Chondrocyte (in vitro differentiated cells): ENCODE measurements around the gene ANO3. TPM values are rescaled to one million over a fixed set of nuclear protein-coding genes. Genes with fewer than 3 reads are reported as not detected.

Source experiments
- DNase-seq: peaks from one replicate; pipeline ENCODE4 v3.0.0; 2021; ENCODE audit warnings: mixed read lengths, low spot score
- H3K27ac Mint-ChIP-seq: one replicate; pipeline ENCODE4 v1.8.0; 2021; ENCODE audit warnings: mild to moderate bottlenecking, moderate library complexity, mixed read lengths; ENCODE audit not compliant: unreplicated experiment
- H3K27me3 Mint-ChIP-seq: 2 replicates; pipeline ENCODE4 v1.8.0; 2021; ENCODE audit warnings: low read depth, mixed read lengths
- H3K36me3 Mint-ChIP-seq: 2 replicates; pipeline ENCODE4 v1.8.0; 2021; ENCODE audit warnings: low read depth, mixed read lengths
- H3K4me1 Mint-ChIP-seq: 2 replicates; pipeline ENCODE4 v1.8.0; 2021; ENCODE audit warnings: low read depth, mild to moderate bottlenecking, mixed read lengths
- H3K4me3 Mint-ChIP-seq: one replicate; pipeline ENCODE4 v1.8.0; 2021; ENCODE audit warnings: mild to moderate bottlenecking, moderate library complexity, mixed read lengths; ENCODE audit not compliant: unreplicated experiment
- H3K9me3 Mint-ChIP-seq: 2 replicates; pipeline ENCODE4 v1.8.0; 2021; ENCODE audit warnings: low read depth, mixed read lengths
- CTCF ChIP-seq: fragments of 200-600 bp; sonication (generic); IDR thresholded peaks from 2 replicates; pipeline ENCODE4 v1.5.0; 2021; ENCODE audit warnings: antibody characterized with exemption, mild to moderate bottlenecking, moderate library complexity
- total RNA-seq: library from RNA; stranded (reverse); gene quantifications from 3 replicates; pipeline ENCODE4 v1.2.1, GENCODE V29; 2021

ANO3 gene
- total RNA-seq, 1 donor from 2014 or later = 0.07 TPM

GRCh38 chr11:26477396-26477795 is 145.5 kb downstream of the ANO3 start:
- Mint-ChIP-seq H3K4me1 (no peaks in the 10 kb centered on the region), H3K4me3 (no peak overlapping the region), H3K27me3 (peaks cover 2% of the 10 kb centered on the region), H3K36me3 (no peaks in the 10 kb centered on the region), H3K27ac (no peak overlapping the region), H3K9me3 (no peaks in the 10 kb centered on the region)
- no peak for TF ChIP-seq CTCF
- DNase-seq = no peak

GRCh38 chr11:26478710-26479109 is 146.8 kb downstream of the ANO3 start:
- H3K4me1 Mint-ChIP-seq = no peaks in the 10 kb centered on the region
- no peaks in the 10 kb centered on the region for H3K36me3 Mint-ChIP-seq
- H3K27me3 Mint-ChIP-seq = peaks cover 2% of the 10 kb centered on the region
- no peak overlapping the region for H3K27ac Mint-ChIP-seq
- no peak for DNase-seq
- TF ChIP-seq CTCF = no peak
- H3K9me3 Mint-ChIP-seq = peaks cover 4% of the 10 kb centered on the region
- H3K4me3 Mint-ChIP-seq = no peak overlapping the region

- Mint-ChIP-seq H3K36me3 (no peaks in the 10 kb centered on the region), H3K27me3 (peaks cover 2% of the 10 kb centered on the region), H3K9me3 (peaks cover 9% of the 10 kb centered on the region), H3K4me1 (no peaks in the 10 kb centered on the region), H3K4me3 (no peak overlapping the region), H3K27ac (no peak overlapping the region)
- DNase-seq = no peak
- TF ChIP-seq CTCF = no peak
Observed at GRCh38 chr11:26480041-26480440, 148.1 kb downstream of the ANO3 start.

- peaks cover 15% of the 10 kb centered on the region for H3K9me3 Mint-ChIP-seq
- no peak overlapping the region for H3K4me3 Mint-ChIP-seq
- no peaks in the 10 kb centered on the region for H3K4me1 Mint-ChIP-seq
- no peak overlapping the region for H3K27ac Mint-ChIP-seq
- no peaks in the 10 kb centered on the region for H3K36me3 Mint-ChIP-seq
- peaks cover 2% of the 10 kb centered on the region for H3K27me3 Mint-ChIP-seq
- TF ChIP-seq CTCF = no peak
- DNase-seq = no peak
Observed at GRCh38 chr11:26483108-26483507, 151.2 kb downstream of the ANO3 start.

- H3K4me1 Mint-ChIP-seq = no peaks in the 10 kb centered on the region
- DNase-seq = no peak
- H3K27me3 Mint-ChIP-seq = peaks cover under 1% of the 10 kb centered on the region
Observed at GRCh38 chr11:26490546-26490945, 158.6 kb downstream of the ANO3 start.

More at GRCh38 chr11:26490546-26490945, 158.6 kb downstream of the ANO3 start:
- Mint-ChIP-seq H3K27ac (no peak overlapping the region), H3K4me3 (no peak overlapping the region), H3K9me3 (peaks cover 2% of the 10 kb centered on the region), H3K36me3 (no peaks in the 10 kb centered on the region)
- no peak for TF ChIP-seq CTCF
